ENCODE measurements around the gene ELK3. TPM values are rescaled to one million over a fixed set of nuclear protein-coding genes. Genes with fewer than 3 reads are reported as not detected.

ELK3 gene
- total RNA-seq, 2 experiments from 2014 or later, result 26.8 to 31.5 TPM

DNA sequence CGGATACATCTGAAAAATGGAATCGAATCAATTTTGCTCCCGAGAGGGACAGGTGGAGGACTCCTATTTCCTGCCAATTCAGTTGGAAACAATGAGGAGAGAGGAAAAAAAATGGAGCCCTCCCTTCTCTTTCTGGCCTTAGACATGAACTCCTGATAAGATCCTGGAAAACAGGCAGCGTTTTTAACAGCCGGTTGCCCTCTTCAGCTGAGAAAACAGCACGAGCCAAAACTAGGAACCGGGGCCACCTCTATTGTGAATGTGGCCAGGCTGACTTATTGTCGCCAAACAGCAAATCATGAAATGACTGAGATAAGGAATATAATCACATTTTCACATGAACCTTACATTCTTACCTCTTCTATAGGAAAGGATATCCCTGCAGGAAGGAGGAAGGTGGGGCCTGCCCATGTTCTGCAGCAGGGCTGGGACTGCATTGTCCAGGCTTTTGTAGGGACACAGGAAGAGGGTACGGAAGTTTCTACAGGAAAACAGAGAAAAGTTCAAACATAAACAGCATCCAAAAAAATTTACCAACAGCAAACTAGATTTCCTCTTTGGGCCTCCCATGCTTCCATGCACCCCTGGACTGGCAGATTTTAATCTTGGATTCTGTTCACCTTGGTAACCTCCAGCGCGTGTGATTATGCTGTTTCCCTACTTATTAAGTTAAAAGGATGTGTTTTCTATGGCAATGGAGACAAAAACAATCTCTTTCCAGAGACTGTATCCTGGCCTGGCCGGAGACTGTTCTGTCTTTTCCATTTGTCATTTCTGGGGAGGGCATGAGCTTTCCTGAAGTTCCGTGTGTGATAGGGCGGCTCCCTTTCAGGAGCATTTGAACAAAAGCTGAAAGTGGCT, 29.0 kb upstream of the ELK3 start:
- Histone ChIP-seq H3K4me1 (ENCODE audit: insufficient read depth, low read length) (no peaks in the 10 kb centered on the region), H3K36me3 (ENCODE audit: insufficient read depth, low read length) (no peaks in the 10 kb centered on the region), H3K9me3 (ENCODE audit: control insufficient read depth in 1 of 2, insufficient read depth in 1 of 2, low read length in 2 of 2) (no peaks in the 10 kb centered on the region), H3K4me3 (ENCODE audit: low read length) (no peak overlapping the region), H3K27me3 (ENCODE audit: control insufficient read depth in 1 of 2, insufficient read depth in 2 of 2, low read length in 2 of 2) (no peaks in the 10 kb centered on the region), H3K27ac (ENCODE audit: low read depth in 1 of 2, low read length in 2 of 2) (no peak overlapping the region)
- Mint-ChIP-seq H3K9me3 (no peaks in the 10 kb centered on the region), H3K27me3 (no peaks in the 10 kb centered on the region), H3K4me3 (no peak overlapping the region), H3K27ac (no peak overlapping the region), H3K36me3 (ENCODE audit: low read depth) (no peaks in the 10 kb centered on the region), H3K4me1 (ENCODE audit: low read depth) (no peaks in the 10 kb centered on the region)
- ATAC-seq (ENCODE audit: poor library complexity) (no peak), DNase-seq (no peak)
- ChIA-PET POLR2A (no interaction called here), CTCF (no interaction called here)
- TF ChIP-seq, protein P1, sequence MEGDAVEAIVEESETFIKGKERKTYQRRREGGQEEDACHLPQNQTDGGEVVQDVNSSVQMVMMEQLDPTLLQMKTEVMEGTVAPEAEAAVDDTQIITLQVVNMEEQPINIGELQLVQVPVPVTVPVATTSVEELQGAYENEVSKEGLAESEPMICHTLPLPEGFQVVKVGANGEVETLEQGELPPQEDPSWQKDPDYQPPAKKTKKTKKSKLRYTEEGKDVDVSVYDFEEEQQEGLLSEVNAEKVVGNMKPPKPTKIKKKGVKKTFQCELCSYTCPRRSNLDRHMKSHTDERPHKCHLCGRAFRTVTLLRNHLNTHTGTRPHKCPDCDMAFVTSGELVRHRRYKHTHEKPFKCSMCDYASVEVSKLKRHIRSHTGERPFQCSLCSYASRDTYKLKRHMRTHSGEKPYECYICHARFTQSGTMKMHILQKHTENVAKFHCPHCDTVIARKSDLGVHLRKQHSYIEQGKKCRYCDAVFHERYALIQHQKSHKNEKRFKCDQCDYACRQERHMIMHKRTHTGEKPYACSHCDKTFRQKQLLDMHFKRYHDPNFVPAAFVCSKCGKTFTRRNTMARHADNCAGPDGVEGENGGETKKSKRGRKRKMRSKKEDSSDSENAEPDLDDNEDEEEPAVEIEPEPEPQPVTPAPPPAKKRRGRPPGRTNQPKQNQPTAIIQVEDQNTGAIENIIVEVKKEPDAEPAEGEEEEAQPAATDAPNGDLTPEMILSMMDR (IDR thresholded peaks at IDR 0.05), result no peak
- intact Hi-C loops (cut with DNase I, micrococcal nuclease), result no loop called here

DNA sequence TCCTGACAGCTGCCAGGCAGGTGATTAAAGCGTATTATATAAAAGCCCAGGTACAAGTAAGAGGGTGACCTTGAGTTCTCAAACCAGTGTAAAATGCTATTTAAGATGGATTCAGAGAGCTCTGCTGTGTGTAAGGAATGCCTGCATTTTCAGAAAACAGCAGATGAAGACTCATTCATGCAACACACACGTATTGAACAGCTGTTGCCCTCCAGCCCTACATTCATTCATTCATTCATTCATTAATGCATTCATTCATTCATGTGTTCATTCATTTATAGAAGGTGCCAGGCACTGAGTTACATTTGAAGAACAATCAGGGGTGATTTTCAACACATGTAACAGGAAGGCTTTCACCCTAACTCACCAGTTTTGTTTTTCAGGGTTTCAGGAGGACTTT, 27.4 kb upstream of the ELK3 start:
- H3K4me1 ChIP-seq (ENCODE audit: insufficient read depth, low read length), result no peaks in the 10 kb centered on the region
- Mint-ChIP-seq H3K36me3 (ENCODE audit: low read depth) (no peaks in the 10 kb centered on the region), H3K4me1 (ENCODE audit: low read depth) (no peaks in the 10 kb centered on the region), H3K27ac (no peak overlapping the region), H3K9me3 (no peaks in the 10 kb centered on the region), H3K4me3 (no peak overlapping the region), H3K27me3 (no peaks in the 10 kb centered on the region)
- POLR2A ChIA-PET, result interaction anchor here (0.5 kb wide), 2 partner anchors 29 to 361 kb away, joined by 3 read pairs; no protein-coding TSS in a partner anchor
- TF ChIP-seq, protein P1 (IDR thresholded peaks at IDR 0.05), result no peak
- peaks cover 0 to 6% of the 10 kb centered on the region in 2 experiments for H3K9me3 ChIP-seq (ENCODE audit: control insufficient read depth in 1 of 2, insufficient read depth in 1 of 2, low read length in 2 of 2)
- H3K27ac ChIP-seq (ENCODE audit: low read depth in 1 of 2, low read length in 2 of 2), result no peak overlapping the region
- H3K36me3 ChIP-seq (ENCODE audit: insufficient read depth, low read length), result no peaks in the 10 kb centered on the region
- DNase-seq, result no peak
- H3K4me3 ChIP-seq (ENCODE audit: low read length), result no peak overlapping the region
- CTCF ChIA-PET, result interaction anchor here (1.2 kb wide), 1 partner anchor 48 kb away, joined by 3 read pairs; no protein-coding TSS in a partner anchor
- no peaks in the 10 kb centered on the region for H3K27me3 ChIP-seq (ENCODE audit: control insufficient read depth in 1 of 2, insufficient read depth in 2 of 2, low read length in 2 of 2)
- ATAC-seq (ENCODE audit: poor library complexity), result no peak
- intact Hi-C loops (cut with DNase I, micrococcal nuclease), result no loop called here

DNA sequence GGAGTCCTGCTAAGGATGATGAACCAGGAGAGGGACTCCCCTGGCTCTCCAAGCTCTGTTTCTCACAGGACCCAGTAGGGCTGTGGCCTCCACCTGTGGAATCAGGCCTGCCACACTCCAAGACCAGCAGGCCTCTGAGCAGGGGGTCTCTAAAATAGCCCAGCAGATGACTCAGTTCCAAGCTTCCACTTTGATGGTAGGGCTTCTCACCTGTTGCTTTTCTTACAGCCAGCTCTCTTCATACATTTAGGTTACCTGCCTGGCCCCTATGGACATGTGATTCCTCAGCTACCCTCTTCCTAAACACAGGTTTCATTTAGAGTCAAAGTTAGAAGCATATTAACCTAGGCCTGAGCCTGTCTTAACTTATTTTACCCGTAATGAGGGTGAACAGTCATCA, 26.7 kb upstream of the ELK3 start:
- H3K36me3 ChIP-seq (ENCODE audit: insufficient read depth, low read length), result no peaks in the 10 kb centered on the region
- H3K27me3 ChIP-seq (ENCODE audit: control insufficient read depth in 1 of 2, insufficient read depth in 2 of 2, low read length in 2 of 2), result no peaks in the 10 kb centered on the region
- DNase-seq (no peak), ATAC-seq (ENCODE audit: poor library complexity) (no peak)
- ChIA-PET CTCF (interaction anchor here (1.2 kb wide), 1 partner anchor 47 kb away, joined by 3 read pairs; no protein-coding TSS in a partner anchor), POLR2A (interaction anchor here (0.5 kb wide), 1 partner anchor 28 kb away, joined by 3 read pairs; no protein-coding TSS in a partner anchor)
- Mint-ChIP-seq H3K36me3 (ENCODE audit: low read depth) (no peaks in the 10 kb centered on the region), H3K27ac (no peak overlapping the region), H3K27me3 (no peaks in the 10 kb centered on the region), H3K9me3 (no peaks in the 10 kb centered on the region), H3K4me3 (no peak overlapping the region), H3K4me1 (ENCODE audit: low read depth) (no peaks in the 10 kb centered on the region)
- TF ChIP-seq, protein P1 (IDR thresholded peaks at IDR 0.05), result no peak
- H3K4me1 ChIP-seq (ENCODE audit: insufficient read depth, low read length), result no peaks in the 10 kb centered on the region
- peaks cover 0 to 6% of the 10 kb centered on the region in 2 experiments for H3K9me3 ChIP-seq (ENCODE audit: control insufficient read depth in 1 of 2, insufficient read depth in 1 of 2, low read length in 2 of 2)
- H3K4me3 ChIP-seq (ENCODE audit: low read length), result no peak overlapping the region
- intact Hi-C loops (cut with DNase I, micrococcal nuclease), result no loop called here
- no peak overlapping the region for H3K27ac ChIP-seq (ENCODE audit: low read depth in 1 of 2, low read length in 2 of 2)
